Suprapubic skin (tissue), 4 donors: ENCODE results near the gene C8G. TPM values are rescaled to one million over a fixed set of nuclear protein-coding genes. Genes with fewer than 3 reads are reported as not detected.

Experiments
- DNase-seq, 2 donors: peaks; one replicate each; pipeline ENCODE4 v3.0.0-alpha.2; 2019; ENCODE audit warnings: low spot score in 2 of 2
- H3K27ac ChIP-seq: fragments of 200-600 bp; sonication (generic); one replicate; pipeline ENCODE4 v1.5.1; 2019
- H3K27me3 ChIP-seq: fragments of 200-600 bp; sonication (generic); one replicate; pipeline ENCODE4 v1.5.1; 2019
- H3K36me3 ChIP-seq: fragments of 200-600 bp; sonication (generic); one replicate; pipeline ENCODE4 v1.5.1; 2019
- H3K4me1 ChIP-seq: fragments of 200-600 bp; sonication (generic); one replicate; pipeline ENCODE4 v1.5.1; 2019
- H3K4me3 ChIP-seq: fragments of 200-600 bp; sonication (generic); one replicate; pipeline ENCODE4 v1.5.1; 2019; ENCODE audit warnings: mild to moderate bottlenecking
- H3K9me3 ChIP-seq: fragments of 200-600 bp; sonication (generic); one replicate; pipeline ENCODE4 v1.5.1; 2019
- EP300 ChIP-seq: sonication (generic); formaldehyde crosslinking; IDR thresholded peaks from one replicate; pipeline ENCODE4 v1.6.1; 2017; ENCODE audit warnings: antibody characterized with exemption
- POLR2A ChIP-seq, 2 donors: fragments of 450-650 bp; IDR thresholded peaks; one replicate each; pipeline ENCODE4 v1.6.1; 2017; ENCODE audit warnings: antibody characterized with exemption in 2 of 2, mild to moderate bottlenecking in 2 of 2, moderate library complexity in 2 of 2
- POLR2AphosphoS5 ChIP-seq, 3 donors: sonication (generic); formaldehyde crosslinking; IDR thresholded peaks; one replicate each; pipeline ENCODE4 v1.6.1; 2017; ENCODE audit warnings: antibody characterized with exemption in 3 of 3
- WGBS: methylation state at CpG from one replicate; pipeline ENCODE4 v1.1.5; 2018; 5-methylcytosine and 5-hydroxymethylcytosine counted together
- total RNA-seq, 4 donors: library from RNA; depleted of rRNA; stranded (reverse); fragments of >200 nt; gene quantifications; one replicate each; pipeline ENCODE4 v1.1.0, GENCODE V29; 2016
- TF ChIP-seq, protein P1 (sequence below), 2 donors: fragments of 200-600 bp in 1 of 2; fragments of 450-650 bp in 1 of 2; sonication (generic) in 1 of 2; IDR thresholded peaks; one replicate each; pipeline ENCODE4 v1.5.1; 2016 to 2019; ENCODE audit warnings: antibody characterized with exemption in 2 of 2, mild to moderate bottlenecking in 1 of 2, moderate library complexity in 1 of 2

C8G gene
- total RNA-seq, 4 donors from 2014 or later = 2.7 TPM; not detected in 3

DNA sequence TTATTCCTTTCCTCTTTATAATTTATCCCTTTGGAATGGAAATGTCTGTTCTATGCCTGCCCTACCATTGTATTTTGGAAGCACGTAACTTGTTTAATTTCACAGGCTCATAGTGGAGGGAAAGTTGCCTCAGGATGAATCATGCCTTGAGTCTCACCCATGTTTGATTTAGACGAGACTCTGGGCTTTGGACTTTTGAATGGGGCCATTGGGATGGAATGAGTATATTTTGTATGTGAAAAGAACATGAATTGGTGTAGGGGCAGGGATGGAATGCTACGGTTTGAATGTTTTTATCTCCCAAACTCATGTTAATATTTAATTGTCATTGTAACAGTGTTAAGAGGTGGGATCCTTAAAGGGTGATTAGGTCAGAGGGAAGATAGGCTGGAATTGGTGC is 10.8 kb upstream of the C8G start:
- DNase-seq = no peak
- no peaks in the 10 kb centered on the region for H3K4me1 ChIP-seq
- H3K9me3 ChIP-seq = no peaks in the 10 kb centered on the region
- TF ChIP-seq POLR2A (IDR thresholded peaks at IDR 0.05) (no peak), POLR2AphosphoS5 (IDR thresholded peaks at IDR 0.05) (no peak), EP300 (no peak)
- TF ChIP-seq, protein P1, sequence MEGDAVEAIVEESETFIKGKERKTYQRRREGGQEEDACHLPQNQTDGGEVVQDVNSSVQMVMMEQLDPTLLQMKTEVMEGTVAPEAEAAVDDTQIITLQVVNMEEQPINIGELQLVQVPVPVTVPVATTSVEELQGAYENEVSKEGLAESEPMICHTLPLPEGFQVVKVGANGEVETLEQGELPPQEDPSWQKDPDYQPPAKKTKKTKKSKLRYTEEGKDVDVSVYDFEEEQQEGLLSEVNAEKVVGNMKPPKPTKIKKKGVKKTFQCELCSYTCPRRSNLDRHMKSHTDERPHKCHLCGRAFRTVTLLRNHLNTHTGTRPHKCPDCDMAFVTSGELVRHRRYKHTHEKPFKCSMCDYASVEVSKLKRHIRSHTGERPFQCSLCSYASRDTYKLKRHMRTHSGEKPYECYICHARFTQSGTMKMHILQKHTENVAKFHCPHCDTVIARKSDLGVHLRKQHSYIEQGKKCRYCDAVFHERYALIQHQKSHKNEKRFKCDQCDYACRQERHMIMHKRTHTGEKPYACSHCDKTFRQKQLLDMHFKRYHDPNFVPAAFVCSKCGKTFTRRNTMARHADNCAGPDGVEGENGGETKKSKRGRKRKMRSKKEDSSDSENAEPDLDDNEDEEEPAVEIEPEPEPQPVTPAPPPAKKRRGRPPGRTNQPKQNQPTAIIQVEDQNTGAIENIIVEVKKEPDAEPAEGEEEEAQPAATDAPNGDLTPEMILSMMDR (IDR thresholded peaks at IDR 0.05) = no peak
- no peaks in the 10 kb centered on the region for H3K27me3 ChIP-seq
- no peak overlapping the region for H3K27ac ChIP-seq
- H3K36me3 ChIP-seq = peaks cover 10% of the 10 kb centered on the region
- H3K4me3 ChIP-seq = no peak overlapping the region
- 93% methylated on average over 3 of the region's 3 CpGs for WGBS

DNA sequence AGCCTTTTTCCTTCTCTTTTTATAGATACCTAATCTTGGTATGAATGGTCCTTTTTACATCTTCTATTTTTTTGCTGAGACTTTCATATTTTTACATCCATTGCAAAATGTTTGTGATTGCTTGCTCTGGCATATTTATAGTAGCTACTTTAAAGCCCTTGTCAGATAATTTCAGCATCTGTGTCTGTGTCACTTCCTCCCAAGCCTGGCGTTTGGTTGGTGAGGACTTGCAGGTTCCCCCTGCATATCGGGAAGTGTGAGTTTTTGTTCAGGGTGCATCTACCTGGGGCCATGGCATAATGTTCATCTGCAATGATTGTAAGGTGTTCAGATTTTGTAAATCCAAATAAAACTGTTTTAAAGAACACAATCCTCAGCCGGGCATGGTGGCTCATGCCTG is 9.4 kb upstream of the C8G start:
- no peak overlapping the region for H3K27ac ChIP-seq
- no peak for TF ChIP-seq POLR2A (IDR thresholded peaks at IDR 0.05)
- TF ChIP-seq, protein P1 (IDR thresholded peaks at IDR 0.05) = no peak
- no peak for TF ChIP-seq POLR2AphosphoS5 (IDR thresholded peaks at IDR 0.05)
- TF ChIP-seq EP300 = no peak
- H3K36me3 ChIP-seq = peaks cover 24% of the 10 kb centered on the region
- no peak overlapping the region for H3K4me3 ChIP-seq
- no peaks in the 10 kb centered on the region for H3K27me3 ChIP-seq
- no peaks in the 10 kb centered on the region for H3K4me1 ChIP-seq
- WGBS = 86% methylated on average over 3 of the region's 3 CpGs
- DNase-seq = no peak
- no peaks in the 10 kb centered on the region for H3K9me3 ChIP-seq

DNA sequence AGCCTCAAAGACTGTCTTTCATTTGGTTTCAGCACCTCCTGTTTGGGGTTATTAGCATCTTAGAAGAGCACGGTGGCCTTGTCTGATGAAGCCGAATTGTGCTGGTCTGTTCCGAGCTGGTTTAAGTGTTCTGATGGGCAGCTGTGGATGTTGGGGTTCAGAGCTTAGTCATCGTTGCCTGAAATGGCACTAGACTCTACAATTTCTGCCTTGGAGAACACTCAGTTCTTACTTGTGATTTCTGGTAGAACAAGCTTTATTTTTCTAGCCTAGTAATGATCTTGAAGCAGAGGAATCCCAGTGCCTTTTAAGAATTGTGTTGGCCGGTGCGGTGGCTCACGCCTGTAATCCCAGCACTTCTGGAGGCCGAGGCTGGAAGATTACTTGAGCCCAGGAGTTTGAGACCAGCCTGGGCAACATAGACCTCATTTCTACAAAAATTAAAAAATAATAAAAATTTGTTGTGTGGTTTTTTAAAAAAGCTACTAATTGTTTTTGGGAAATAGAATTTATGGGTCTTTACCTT is 8.3 kb upstream of the C8G start:
- Histone ChIP-seq H3K27me3 (no peaks in the 10 kb centered on the region), H3K27ac (no peak overlapping the region), H3K4me1 (no peaks in the 10 kb centered on the region), H3K9me3 (no peaks in the 10 kb centered on the region), H3K4me3 (no peak overlapping the region), H3K36me3 (peaks cover 34% of the 10 kb centered on the region)
- no peak for TF ChIP-seq EP300
- TF ChIP-seq POLR2A (IDR thresholded peaks at IDR 0.05) = no peak
- TF ChIP-seq POLR2AphosphoS5 (IDR thresholded peaks at IDR 0.05) = no peak
- TF ChIP-seq, protein P1 (IDR thresholded peaks at IDR 0.05) = no peak
- no peak for DNase-seq
- WGBS = 92% methylated on average over 8 of the region's 8 CpGs

DNA sequence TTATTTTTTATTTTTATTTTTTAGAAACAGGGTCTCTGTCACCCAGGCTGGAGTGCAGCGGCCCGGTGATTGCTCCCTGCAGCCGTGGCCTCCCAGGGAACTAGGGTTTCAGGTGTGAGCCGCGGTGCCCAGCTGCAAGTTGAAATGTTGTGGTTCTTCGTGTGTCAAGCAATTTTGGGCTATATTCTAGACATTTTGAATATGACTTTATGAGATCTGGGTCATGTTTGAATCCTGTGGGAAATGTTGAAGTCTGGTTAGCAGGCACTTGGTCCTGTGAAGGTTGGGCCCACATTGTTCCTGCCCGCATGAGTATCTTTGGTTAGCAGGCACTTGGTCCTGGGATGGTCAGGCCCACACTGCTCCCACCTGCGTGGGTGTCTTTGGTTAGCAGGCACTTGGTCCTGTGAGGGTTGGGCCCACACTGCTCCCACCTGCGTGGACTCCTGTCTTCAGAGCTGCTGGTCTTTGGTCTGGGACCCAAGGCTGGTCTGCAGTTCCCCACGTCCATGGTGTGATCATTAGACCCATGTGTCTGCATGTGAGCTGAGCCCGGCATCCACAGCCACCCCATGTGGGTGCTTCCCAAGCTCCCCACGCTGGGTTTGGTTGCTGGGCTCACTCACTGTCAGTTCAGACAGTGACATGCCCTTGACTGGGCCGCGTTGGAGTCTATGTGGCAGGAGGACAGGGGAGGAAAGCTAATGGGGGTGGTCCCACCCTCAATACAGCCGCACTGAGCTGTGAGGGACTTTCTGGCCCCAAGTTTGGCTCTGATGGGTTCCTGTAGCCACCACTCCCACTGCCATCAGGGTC is 7.6 kb upstream of the C8G start:
- WGBS = 87% methylated on average over 15 of the region's 15 CpGs
- Histone ChIP-seq H3K4me1 (peaks cover 3% of the 10 kb centered on the region), H3K27ac (no peak overlapping the region), H3K36me3 (peaks cover 41% of the 10 kb centered on the region), H3K27me3 (no peaks in the 10 kb centered on the region), H3K9me3 (no peaks in the 10 kb centered on the region), H3K4me3 (no peak overlapping the region)
- TF ChIP-seq, protein P1 (IDR thresholded peaks at IDR 0.05) = no peak
- no peak for TF ChIP-seq POLR2A (IDR thresholded peaks at IDR 0.05)
- no peak for DNase-seq

DNA sequence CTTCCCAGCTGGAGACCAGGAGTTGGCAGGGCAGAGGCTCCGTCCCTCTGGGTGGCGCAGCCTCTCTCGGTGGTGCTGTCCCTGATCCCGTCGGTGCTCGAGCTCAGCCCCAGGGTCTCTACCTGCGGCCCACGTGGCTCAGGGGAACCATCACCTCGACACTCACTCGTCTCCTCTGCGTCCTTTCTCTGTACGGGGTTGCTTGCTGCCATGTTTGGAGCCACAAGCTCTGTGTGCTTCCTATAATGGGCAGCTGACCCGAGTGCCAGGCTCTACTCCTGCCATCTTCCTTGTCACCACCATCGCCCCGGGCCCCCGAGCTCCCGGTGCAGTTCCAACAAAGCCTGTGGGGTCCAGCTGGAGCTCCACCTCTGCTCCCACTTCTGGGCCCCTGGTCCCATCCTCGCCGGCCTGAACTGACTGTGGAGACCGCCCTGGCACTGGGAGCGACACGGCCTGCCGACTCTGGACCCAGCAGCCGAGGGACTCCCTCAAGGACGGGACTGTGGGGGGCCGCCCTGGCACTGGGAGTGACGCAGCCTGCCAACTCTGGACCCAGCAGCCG is 5.5 kb upstream of the C8G start:
- H3K4me1 ChIP-seq = peaks cover 18% of the 10 kb centered on the region
- no peak for DNase-seq
- H3K27ac ChIP-seq = no peak overlapping the region
- peaks cover 45% of the 10 kb centered on the region for H3K36me3 ChIP-seq
- H3K27me3 ChIP-seq = no peaks in the 10 kb centered on the region
- WGBS = 96% methylated on average over 14 of the region's 28 CpGs
- H3K4me3 ChIP-seq = no peak overlapping the region
- H3K9me3 ChIP-seq = no peaks in the 10 kb centered on the region
- TF ChIP-seq POLR2A (IDR thresholded peaks at IDR 0.05) (no peak), EP300 (no peak), POLR2AphosphoS5 (IDR thresholded peaks at IDR 0.05) (no peak)
- TF ChIP-seq, protein P1 (IDR thresholded peaks at IDR 0.05) = no peak
